Kasumi-1 (cell line): ENCODE results near the gene SCN9A.

Source experiments
- DNase-seq, 2 experiments: peaks; one replicate each; lab custom pipeline; 2025; lab: John Stamatoyannopoulos, UW

SCN9A gene

DNA sequence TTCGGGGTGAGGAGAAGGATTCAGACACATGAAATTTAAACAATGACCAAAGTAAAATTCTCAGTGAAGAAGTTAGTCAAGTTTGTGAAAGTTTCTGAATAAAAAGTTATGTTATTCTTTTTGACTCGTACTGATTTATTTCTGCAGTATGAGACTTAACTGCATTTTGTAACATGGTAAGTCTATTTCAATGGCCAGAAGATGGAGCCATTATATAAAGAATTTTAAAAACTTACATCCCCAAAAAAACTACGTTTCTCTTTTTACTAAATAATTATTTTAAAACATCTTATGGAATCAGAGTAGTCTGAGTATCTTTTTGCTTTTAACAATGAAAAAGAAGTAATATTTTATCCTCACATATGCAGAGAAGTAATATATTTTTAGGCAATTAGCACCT lies 196.5 kb downstream of the SCN9A start:
- peak in 1 of 2 experiments; percentile 10 for DNase-seq

DNA sequence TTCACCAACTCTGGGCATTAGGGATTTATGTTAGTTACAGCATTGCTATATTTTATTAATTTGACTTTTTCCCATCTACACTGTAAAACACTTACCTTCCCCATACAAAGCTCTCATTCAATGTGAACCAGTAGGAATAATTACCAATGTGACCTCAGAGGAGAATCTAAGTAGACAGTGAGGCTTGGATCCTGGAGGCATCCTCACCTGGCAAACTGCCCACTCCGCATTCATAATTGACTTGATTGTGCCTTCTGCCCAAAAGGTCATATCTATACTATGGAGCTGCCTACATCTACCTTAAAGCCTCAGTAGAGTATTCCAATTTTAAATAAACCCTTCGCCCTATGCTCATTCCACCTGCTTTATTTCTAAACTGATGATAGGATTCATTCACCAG lies 202.5 kb downstream of the SCN9A start:
- DNase-seq = no peak

DNA sequence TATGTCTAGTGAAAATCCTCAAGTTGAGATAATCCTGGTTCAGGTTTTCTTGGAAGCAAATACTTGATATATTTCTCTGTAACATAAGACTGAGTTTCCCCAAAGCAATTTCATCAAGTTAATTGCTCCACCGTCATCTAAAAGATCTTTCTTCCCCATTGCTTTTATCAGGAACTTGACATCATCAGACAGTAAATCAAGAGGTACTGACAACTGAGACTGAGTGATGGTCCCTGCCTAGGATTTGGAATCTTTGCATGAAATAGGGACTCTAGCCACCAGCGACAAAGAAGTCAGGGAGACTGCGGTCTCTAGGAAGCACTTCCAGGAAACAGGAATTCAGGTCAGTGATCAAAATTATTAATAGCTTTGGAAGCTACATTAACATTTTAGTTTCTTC lies 204.5 kb downstream of the SCN9A start:
- DNase-seq = no peak

DNA sequence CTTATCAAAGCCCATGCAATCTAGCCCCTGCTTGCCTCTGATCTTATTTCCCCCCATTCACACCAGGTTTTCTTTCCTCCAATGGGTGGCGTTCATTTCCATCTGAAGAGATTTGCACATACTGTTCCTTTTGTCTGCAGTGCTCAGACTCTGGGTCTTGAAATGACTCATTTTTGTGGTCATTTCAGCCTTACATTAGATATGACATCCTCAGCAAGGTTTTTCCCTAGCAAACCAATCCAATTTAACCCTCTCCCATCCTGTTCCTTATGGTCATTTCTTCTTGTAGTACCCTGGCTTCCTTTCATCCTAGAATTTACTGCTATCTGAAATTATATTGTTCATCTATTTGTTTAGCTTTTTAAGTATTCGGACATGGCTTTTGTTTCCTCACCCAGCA lies 205.4 kb downstream of the SCN9A start:
- DNase-seq = no peak

DNA sequence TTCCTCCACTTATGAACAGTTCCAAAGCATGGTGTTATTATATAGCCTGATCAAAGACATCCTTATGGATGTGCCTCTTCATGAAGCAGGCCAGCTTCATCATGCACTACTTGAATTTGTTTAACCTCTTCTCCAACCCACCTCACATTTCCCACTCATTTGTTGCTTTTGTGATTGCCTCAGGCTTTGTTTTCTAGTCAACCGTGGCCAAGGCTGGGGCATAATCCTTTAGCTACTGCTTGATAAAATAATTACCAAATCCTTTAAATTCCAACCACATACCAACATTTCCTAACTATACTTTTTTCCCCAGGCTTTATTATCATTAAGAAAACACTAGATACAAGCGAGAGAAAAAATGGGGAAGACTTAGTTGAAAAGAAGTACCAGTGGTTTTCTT lies 208.3 kb downstream of the SCN9A start:
- DNase-seq = no peak

DNA sequence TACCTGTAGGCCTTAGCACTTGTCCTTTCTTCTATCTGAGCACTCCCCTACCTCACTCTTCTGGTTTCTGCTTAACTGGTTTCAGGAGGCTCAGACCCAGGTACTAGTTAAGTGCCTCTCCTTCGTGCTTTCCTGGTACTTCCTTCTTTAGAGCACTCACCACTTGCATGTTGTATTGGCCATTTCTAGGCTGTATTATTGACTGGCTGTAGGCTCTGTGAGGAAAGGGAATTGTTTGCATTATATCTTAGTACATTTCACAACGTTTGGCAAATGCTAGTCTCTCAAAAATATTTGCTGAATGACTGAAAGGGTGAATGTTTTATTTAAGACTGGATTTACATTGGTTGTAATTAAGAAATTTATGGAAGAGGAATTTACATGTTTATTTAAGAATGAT lies 212.0 kb downstream of the SCN9A start:
- DNase-seq = no peak

DNA sequence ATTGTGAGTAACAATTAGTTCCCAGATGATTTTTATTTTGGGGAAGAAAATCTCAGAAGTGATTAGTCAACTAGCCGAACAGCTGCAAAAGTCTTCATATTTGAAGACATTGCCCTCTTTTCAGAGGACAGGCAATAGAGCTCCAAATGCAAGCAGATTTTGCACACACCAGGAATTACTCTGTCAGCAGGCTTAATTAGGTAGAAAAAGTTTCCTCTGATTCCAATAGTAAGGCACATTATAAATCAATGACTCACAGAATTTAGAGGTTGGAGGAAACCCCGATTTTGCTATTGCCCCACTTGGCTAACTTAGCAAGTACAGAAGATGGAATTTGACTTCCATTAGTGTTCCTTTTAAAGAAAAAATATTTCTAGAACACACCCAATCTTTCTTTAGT lies 217.2 kb downstream of the SCN9A start:
- DNase-seq = no peak

DNA sequence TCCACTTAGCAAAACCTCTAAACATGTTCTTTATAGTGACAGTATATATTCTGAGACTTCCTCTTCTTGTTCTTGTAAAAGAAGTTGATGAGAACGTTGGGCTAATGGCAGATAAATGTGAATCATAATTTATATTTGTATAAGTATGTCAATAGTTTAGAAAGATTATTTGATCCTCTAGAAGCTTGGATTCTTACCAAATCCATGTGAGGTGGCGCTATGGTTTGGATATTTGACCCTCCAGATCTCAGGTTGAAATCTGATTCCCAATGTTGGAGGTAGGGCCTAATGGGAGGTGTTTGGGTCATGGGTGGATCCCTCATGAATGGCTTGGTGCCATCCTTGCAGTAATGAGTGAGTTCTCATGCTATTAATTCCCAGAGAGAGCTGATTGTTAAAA lies 218.2 kb downstream of the SCN9A start:
- no peak for DNase-seq

DNA sequence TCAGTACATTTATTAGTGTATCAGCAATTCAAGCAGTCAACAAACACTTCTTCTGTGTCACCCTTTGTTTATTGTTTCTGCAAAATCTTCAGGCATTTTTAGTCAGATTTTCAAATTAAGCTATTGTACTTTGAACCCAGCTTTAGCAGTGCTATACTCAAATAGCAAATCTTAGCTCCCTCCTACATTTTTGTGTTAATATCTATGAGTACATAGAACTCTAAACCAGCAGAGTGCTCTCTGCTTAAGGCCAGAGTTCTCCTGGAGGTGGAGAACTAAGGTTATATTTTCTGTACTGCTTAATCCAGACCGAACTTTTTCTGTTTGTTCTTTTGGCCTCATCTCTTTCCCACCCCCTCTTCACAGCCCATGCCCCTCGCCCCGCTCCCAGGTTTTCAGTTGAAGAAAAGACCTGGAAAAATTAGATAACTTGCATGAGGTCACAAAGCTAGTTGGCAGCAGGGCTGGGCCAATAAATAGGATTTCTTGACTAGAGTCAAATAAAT lies 218.7 kb downstream of the SCN9A start:
- no peak for DNase-seq

DNA sequence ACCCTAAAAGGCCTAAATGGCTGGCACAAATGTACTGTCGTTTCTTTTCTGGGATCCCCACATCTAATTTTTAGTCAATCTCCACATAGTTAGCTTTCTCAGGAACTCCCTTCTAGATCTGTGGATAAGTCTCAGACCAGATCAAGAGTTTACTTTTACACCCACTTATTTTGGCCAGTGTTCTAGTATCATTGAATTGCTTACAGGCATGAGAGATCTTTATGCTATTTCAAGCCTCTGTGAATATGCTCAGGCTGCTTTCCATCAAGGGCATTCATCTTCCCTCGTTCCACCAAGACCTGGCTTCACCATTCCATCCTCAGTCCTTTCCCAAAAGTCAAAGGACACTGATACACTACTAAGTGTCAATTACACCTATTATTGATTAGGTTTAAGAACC lies 220.2 kb downstream of the SCN9A start:
- DNase-seq = no peak

DNA sequence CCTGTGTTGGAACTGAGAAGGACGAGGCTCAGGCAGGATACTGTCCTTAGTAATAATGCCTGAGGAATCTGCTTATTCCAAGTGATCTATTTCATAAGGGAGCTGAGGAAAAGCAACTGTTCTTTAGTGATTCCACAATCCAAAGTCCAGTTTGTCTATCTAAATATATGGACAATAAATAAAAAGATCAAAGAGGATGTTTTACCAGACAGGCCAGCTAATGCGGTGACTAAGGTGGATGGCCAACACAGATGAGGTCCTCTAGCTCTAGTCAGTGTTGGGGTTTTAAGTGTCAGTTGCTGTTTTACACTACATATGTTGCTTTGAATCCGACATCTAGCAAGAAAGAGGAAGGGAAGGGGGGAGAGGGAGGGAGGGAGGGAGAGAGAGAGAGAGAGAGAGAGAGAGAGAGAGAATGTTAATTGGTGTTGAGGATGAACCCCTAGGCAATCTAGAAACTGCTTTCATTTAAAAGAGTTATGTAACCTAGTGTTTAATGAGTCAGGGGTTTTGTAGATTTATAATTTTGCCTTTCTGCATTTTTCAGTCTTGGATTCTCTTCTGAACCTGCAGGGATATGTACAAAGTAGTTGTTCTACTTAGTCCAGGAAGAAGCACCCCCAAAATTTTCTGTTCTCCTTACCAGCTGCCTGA lies 220.9 kb downstream of the SCN9A start:
- no peak for DNase-seq

DNA sequence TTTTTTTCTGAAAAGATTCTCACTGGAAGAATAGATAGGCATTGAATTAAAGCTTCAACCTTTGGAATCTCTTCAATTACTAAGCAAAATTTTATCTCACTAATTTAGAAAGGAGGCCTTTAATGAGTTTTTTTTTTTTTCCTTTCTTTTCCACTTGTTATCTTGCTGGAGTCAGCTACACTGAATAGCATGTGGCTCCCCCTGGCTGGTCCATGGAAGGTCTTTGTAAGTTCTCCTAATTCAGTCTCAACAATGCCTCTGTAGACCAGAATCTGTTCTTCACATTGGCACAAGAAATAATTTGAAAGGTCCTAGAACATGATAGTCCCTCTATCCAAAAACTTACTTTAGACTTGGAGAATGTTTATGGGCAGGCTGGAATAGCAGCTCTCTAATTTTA lies 223.7 kb downstream of the SCN9A start:
- DNase-seq = no peak

DNA sequence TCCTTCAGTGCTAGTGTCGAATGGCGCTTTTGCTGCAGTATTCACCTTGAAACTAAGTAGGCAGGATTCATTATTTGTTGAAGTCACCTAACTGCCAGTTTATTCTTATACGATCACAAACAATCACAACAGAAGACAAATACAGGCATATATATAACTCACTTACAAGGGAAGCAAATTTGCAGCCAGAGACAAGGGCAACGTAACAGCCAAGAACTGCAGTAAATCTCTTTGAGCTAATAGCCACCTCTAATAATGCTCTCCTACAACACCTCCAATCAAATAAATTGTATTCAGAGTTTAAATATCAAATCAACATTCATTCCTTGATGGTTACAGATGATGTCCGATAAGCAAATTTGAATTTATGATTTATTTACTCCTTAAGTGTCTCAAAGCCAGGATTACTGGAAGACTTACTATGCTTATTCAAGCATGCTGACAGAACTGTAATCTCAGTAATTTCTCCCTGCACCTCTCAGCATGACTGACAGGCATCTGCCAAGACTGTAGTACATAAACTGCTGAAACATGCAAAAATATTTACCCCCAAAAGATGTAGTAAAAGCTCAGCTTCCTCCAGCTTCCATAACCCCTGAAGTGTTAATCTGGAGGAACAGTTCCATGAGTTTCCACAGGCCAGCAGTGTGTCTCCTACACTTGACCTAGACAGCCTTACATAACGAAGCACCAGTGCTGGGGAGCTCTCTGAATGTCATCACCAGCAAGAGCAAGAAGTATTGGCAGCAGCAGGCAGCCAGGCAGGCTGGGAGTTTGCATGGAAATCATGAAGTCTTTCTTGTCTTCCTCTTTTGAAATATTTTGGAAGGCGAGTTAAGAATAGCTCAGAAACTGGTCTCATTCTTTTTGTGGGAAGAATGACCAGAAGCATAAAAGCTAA lies 227.0 kb downstream of the SCN9A start:
- no peak for DNase-seq

DNA sequence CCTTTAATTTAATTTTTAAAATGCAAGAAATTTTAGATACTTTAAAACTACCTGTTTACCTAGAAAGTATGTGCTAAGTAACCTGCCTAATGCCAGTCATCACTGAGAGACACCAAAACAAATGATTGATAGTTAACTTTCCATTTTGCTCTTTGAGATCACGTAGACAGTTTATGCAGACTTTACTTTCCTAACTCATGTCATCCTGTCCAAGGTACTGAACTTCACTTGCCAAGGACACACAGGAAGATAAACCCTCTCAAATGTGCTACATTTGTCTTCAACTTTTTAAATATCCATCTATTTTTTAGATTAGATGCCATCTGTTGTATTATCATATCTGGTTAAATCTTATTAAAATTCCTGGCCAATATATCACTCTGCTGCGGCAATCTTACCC lies 227.9 kb downstream of the SCN9A start:
- no peak for DNase-seq
